ENCODE measurements around the gene RUBCNL. TPM values are rescaled to one million over a fixed set of nuclear protein-coding genes. Genes with fewer than 3 reads are reported as not detected.
A peak's percentile ranks its signal among the peaks of the same experiment; 100 is the strongest.
"Not testable (repeated sequence)": the region's sequence is repeated elsewhere in the genome, so short reads cannot be mapped to it uniquely, and the experiment has no call there.

The RUBCNL gene
- total RNA-seq, 2 donors from 2014 or later: 8.9 to 17.3 TPM

DNA sequence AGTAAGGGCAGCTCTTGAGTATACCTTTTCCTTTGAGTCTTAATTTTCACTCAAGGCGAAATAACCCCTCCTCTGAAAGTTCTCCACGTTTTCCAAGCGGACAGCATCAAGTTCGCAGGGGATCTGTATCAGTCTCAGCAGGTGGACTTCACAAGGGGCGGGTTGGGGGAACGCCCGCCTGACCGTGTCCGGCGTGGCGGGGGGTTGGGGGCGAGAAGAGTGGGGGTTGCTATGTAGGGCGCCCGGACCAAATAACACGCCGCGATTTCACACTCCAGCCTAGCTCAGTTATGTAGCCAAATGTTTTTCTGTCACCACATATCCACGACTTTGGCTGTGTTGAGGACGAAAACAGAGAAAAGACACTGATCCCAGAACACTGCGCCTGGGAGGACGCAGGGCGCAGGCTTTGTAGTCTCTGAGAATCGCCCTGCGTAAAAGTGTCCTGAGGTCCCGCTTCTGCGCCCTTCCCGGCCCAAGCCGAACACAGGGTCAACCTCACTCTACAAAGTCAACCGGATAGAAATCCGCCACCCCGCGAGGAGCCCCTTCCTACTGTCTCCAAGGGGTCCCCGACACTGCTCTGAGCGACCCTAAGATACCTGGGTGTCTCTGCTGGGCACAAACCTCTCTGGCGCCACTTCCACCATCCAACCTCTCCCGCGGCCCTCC is 524 bp downstream of the RUBCNL start:
- H3K4me3 Mint-ChIP-seq: peak overlapping the region; percentile 88
- peaks cover 1 to 3% of the 10 kb centered on the region in 2 donors for H3K36me3 Mint-ChIP-seq (ENCODE audit: insufficient read depth in 2 of 2)
- ATAC-seq (replicated peaks in 1 of 2): peak in 1 of 2 donors; percentile 2
- H3K27ac Mint-ChIP-seq: no peak overlapping the region
- peaks cover 32% of the 10 kb centered on the region for H3K4me1 Mint-ChIP-seq (ENCODE audit: low read depth)
- no peaks in the 10 kb centered on the region for H3K9me3 Mint-ChIP-seq
- DNase-seq: no peak
- peaks cover 34% of the 10 kb centered on the region for H3K27me3 Mint-ChIP-seq (ENCODE audit: low read depth)

DNA sequence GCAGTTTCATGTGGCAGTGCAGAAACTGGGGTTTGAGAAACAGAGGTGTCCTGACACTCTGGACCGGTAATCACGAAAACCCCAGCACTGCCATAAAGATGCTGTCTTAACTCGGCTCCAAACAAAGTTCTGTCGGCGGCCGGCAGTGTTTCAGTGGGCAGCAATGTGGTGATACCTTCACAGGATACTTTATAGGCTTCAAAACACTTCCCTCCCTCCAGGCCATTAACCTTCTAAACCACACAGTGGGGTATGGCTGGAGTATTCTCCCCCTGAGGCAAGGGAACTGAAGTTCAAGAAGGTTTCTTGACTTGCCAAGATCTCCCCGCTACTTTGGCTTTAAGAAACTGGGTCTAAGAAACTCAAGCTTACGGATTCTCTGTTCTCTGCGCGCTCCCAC is 1.1 kb downstream of the RUBCNL start:
- peaks cover 34% of the 10 kb centered on the region for H3K27me3 Mint-ChIP-seq (ENCODE audit: low read depth)
- peaks cover 1 to 3% of the 10 kb centered on the region in 2 donors for H3K36me3 Mint-ChIP-seq (ENCODE audit: insufficient read depth in 2 of 2)
- H3K27ac Mint-ChIP-seq: no peak overlapping the region
- peaks cover 32% of the 10 kb centered on the region for H3K4me1 Mint-ChIP-seq (ENCODE audit: low read depth)
- no peaks in the 10 kb centered on the region for H3K9me3 Mint-ChIP-seq
- peak overlapping the region; percentile 88 for H3K4me3 Mint-ChIP-seq
- DNase-seq: no peak
- no peak for ATAC-seq (replicated peaks in 1 of 2)

DNA sequence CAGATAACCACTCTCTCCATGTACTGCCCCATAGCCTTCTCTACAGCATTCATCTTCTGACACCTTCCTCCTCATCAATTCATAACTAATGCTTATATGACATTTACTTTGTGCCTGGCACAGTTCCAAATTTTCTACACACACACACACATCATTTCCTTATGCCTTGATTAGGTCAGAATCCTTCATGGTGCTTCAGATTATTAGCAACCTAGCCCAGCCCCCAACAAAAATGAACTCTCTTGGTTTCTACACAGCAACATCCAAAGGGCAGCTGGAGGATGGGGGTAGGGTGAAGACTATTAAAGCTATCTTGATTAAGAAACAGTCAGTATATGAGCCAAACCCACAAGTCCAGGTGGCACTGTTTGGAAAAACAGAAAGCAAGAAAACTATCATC is 3.7 kb downstream of the RUBCNL start:
- H3K9me3 Mint-ChIP-seq: no peaks in the 10 kb centered on the region
- H3K4me3 Mint-ChIP-seq: no peak overlapping the region
- no peak for ATAC-seq (replicated peaks in 1 of 2)

DNA sequence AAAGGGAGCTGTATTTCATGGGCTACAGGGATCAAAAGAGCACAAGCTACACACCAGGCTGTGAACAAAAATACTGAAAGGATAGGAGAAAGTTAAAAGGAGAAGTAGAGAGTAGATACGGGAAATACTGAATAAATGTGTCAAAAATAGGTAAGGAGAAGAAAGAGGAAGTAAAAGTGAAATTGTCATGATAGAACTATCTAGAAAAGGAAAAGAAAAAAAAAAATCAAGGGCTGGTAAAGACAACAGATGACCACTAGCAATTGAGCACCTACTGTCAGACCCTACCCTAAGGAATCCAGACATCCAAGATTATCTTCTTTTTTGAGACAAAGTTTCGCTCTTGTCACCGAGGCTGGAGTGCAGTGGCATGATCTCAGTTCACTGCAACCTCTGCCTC is 4.8 kb downstream of the RUBCNL start:
- Mint-ChIP-seq H3K4me3 (no peak overlapping the region), H3K27ac (no peak overlapping the region), H3K36me3 (ENCODE audit: insufficient read depth in 2 of 2) (peaks cover 0 to 3% of the 10 kb centered on the region in 2 donors), H3K27me3 (ENCODE audit: low read depth) (peaks cover 34% of the 10 kb centered on the region), H3K9me3 (no peaks in the 10 kb centered on the region), H3K4me1 (ENCODE audit: low read depth) (peaks cover 7% of the 10 kb centered on the region)
- no peak for DNase-seq
- no peak for ATAC-seq (replicated peaks in 1 of 2)

More for the DNA sequence above, 3.7 kb downstream of the RUBCNL start:
- Mint-ChIP-seq H3K27ac (no peak overlapping the region), H3K36me3 (ENCODE audit: insufficient read depth in 2 of 2) (peaks cover 1 to 3% of the 10 kb centered on the region in 2 donors), H3K4me1 (ENCODE audit: low read depth) (peaks cover 12% of the 10 kb centered on the region), H3K27me3 (ENCODE audit: low read depth) (peaks cover 34% of the 10 kb centered on the region)
- DNase-seq: no peak

DNA sequence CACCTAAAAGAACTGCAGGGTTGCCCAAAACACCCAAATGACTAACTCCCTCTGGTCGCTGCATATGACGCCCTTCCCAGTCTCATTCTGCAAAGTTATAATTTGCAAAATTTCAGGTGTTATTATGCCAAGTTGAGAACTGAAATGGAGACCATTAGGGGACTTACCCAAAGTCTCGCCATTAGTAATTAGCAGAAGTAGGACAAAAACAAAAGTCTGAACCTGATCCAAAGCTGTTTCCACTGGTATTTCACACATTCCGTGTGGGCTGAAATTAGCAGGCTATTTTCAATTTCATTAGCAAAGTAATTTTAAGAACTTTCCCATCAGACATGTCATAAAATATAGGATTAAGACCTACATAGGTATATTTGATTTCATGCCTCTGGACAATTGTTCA is 6.8 kb downstream of the RUBCNL start:
- no peaks in the 10 kb centered on the region for H3K9me3 Mint-ChIP-seq
- H3K36me3 Mint-ChIP-seq (ENCODE audit: insufficient read depth in 2 of 2): no peaks in the 10 kb centered on the region
- peaks cover 20% of the 10 kb centered on the region for H3K27me3 Mint-ChIP-seq (ENCODE audit: low read depth)
- no peak for ATAC-seq (replicated peaks in 1 of 2)
- H3K27ac Mint-ChIP-seq: no peak overlapping the region
- H3K4me3 Mint-ChIP-seq: no peak overlapping the region
- no peak for DNase-seq
- peaks cover 7% of the 10 kb centered on the region for H3K4me1 Mint-ChIP-seq (ENCODE audit: low read depth)

DNA sequence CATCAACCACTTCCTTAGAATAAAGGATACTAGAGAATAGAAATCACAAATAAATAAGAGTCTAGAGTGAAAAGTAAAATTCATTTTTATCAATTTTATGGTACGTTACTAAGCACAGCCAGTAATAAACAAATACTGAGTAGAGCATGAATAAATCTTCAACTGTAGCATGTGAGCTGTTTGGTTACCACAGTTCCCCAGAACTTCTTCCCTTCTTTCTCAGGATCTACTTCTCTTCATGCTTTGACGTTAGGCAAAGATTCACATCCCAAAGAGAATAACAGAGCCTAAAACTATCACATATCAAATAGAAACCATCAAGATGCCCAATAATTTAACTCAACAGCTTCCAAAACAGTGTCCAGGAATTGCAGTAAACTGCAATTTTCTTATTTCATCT is 7.4 kb downstream of the RUBCNL start:
- no peaks in the 10 kb centered on the region for H3K36me3 Mint-ChIP-seq (ENCODE audit: insufficient read depth in 2 of 2)
- DNase-seq: no peak
- H3K9me3 Mint-ChIP-seq: peaks cover 1% of the 10 kb centered on the region in 2 donors
- no peak overlapping the region for H3K4me3 Mint-ChIP-seq
- H3K27me3 Mint-ChIP-seq (ENCODE audit: low read depth): peaks cover 14% of the 10 kb centered on the region
- ATAC-seq (replicated peaks in 1 of 2): no peak
- H3K4me1 Mint-ChIP-seq (ENCODE audit: low read depth): peaks cover 12% of the 10 kb centered on the region
- H3K27ac Mint-ChIP-seq: no peak overlapping the region

DNA sequence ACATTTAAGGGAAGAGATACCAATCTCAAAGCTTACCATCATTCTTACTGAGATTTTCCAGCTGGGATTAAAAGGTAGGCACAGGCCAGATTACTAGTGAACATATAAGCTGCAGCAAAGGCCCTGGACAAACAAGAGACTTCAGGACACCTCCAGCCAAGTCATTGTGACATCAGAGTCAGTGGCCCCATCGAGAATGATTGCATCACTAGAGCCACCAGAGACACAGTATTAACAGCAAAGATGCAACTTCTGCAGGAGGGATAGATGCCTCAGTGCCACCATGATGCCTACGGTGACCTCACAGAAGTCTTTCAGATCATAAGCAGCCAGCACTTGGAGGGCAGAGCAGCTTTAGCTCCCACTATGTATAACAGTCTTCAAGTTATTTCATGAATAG is 8.6 kb downstream of the RUBCNL start:
- Mint-ChIP-seq H3K36me3 (ENCODE audit: insufficient read depth in 2 of 2) (no peaks in the 10 kb centered on the region), H3K4me1 (ENCODE audit: low read depth) (peaks cover 15% of the 10 kb centered on the region), H3K27me3 (ENCODE audit: low read depth) (peaks cover 6% of the 10 kb centered on the region), H3K9me3 (peaks cover 3% of the 10 kb centered on the region in 2 donors), H3K4me3 (no peak overlapping the region), H3K27ac (peak overlapping the region; percentile 33)
- DNase-seq: no peak
- ATAC-seq (replicated peaks in 1 of 2): no peak

DNA sequence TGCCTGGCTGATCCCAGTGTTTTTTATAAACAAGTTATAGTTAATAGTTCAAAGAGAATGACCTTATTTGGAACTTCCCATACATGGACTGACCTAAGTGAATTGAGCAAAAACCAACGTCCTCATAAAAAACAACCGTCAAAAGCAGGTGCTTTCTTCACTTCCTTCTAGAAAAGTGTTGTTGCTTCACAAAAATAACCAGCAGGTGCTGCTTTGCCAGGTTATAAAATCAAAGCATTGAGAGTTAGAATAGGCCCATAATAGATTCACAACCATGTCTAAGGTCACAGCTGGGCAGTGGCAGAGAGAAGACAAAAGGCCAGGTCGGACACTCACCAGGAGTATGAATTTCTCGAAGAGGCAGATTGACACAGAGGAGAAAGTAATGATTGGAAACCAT is 9.5 kb downstream of the RUBCNL start:
- H3K4me1 Mint-ChIP-seq (ENCODE audit: low read depth): peaks cover 15% of the 10 kb centered on the region
- H3K27me3 Mint-ChIP-seq (ENCODE audit: low read depth): no peaks in the 10 kb centered on the region
- H3K27ac Mint-ChIP-seq: no peak overlapping the region
- DNase-seq (no peak), ATAC-seq (replicated peaks in 1 of 2) (no peak)
- H3K36me3 Mint-ChIP-seq (ENCODE audit: insufficient read depth in 2 of 2): no peaks in the 10 kb centered on the region
- no peak overlapping the region for H3K4me3 Mint-ChIP-seq
- H3K9me3 Mint-ChIP-seq: peaks cover 3% of the 10 kb centered on the region in 2 donors

DNA sequence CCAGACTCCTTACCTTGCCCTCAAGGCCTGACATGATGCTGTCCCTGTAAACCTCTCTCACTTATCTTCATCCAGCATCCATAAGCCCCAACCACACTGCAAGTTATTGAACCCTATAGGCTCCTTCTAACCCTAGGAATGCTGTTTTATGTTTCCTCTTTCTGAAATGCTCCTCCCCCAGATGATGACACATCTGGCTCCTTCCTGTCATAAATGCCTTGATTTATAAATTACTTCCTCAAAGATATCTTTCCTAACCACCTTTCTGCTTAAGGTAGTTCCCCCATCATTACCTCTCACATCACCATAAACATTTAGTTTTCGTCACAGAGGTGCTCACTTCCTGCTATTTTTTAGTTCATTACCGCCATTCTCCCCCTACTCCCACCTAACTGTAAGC is 12.3 kb downstream of the RUBCNL start:
- Mint-ChIP-seq H3K4me1 (ENCODE audit: low read depth) (peaks cover 21% of the 10 kb centered on the region), H3K27ac (no peak overlapping the region), H3K27me3 (ENCODE audit: low read depth) (no peaks in the 10 kb centered on the region)

DNA sequence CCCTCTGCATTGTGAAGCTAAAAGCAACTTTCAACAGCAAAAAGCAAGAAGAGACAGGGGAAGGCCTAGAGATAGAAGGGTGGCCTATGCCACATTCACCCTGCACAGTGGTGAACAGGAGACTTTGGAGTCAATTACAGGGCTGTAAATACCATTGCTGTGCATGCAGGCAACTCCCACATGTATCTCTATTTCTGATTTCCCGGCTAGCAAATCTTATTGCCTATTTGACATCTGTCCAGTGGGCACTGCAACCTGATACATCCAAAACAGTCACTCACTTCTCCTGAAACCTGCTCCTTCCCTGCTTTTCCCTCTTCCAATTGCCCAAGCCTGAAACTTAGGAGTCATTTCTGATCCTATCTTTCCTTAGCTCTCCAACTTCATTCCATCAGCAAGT is 13.4 kb downstream of the RUBCNL start:
- DNase-seq: no peak
- H3K27me3 Mint-ChIP-seq (ENCODE audit: low read depth): no peaks in the 10 kb centered on the region
- ATAC-seq (replicated peaks in 1 of 2): no peak
- H3K27ac Mint-ChIP-seq: no peak overlapping the region
- peaks cover 3% of the 10 kb centered on the region in 2 donors for H3K9me3 Mint-ChIP-seq
- H3K4me3 Mint-ChIP-seq: no peak overlapping the region
- no peaks in the 10 kb centered on the region for H3K36me3 Mint-ChIP-seq (ENCODE audit: insufficient read depth in 2 of 2)
- H3K4me1 Mint-ChIP-seq (ENCODE audit: low read depth): peaks cover 32% of the 10 kb centered on the region

More for the DNA sequence above, 12.3 kb downstream of the RUBCNL start:
- Mint-ChIP-seq H3K9me3 (peaks cover 3% of the 10 kb centered on the region in 2 donors), H3K36me3 (ENCODE audit: insufficient read depth in 2 of 2) (no peaks in the 10 kb centered on the region), H3K4me3 (no peak overlapping the region)
- ATAC-seq (replicated peaks in 1 of 2): no peak
- DNase-seq: no peak

DNA sequence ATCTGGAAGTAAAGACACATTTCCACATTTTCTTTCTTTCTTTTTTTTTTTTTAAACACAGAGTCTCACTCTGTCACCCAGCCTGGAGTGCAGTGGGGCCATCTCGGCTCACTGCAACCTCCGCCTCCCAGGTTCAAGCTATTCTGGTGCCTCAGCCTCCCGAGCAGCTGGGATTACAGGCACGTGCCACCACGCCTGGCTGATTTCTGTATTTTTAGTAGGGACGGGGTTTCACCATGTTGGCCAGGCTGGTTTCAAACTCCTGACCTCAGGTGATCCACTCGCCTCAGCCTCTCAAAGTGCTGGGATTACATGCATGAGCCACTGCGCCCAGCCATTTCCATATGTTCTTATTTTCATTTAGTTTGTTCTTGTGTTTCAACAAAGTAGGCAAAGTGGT is 14.1 kb downstream of the RUBCNL start:
- H3K4me3 Mint-ChIP-seq; H3K9me3 Mint-ChIP-seq; H3K27me3 Mint-ChIP-seq (ENCODE audit: low read depth); H3K27ac Mint-ChIP-seq; H3K36me3 Mint-ChIP-seq (ENCODE audit: insufficient read depth in 2 of 2); ATAC-seq (replicated peaks in 1 of 2); DNase-seq: not testable (repeated sequence)
- peaks cover 37% of the 10 kb centered on the region for H3K4me1 Mint-ChIP-seq (ENCODE audit: low read depth)

DNA sequence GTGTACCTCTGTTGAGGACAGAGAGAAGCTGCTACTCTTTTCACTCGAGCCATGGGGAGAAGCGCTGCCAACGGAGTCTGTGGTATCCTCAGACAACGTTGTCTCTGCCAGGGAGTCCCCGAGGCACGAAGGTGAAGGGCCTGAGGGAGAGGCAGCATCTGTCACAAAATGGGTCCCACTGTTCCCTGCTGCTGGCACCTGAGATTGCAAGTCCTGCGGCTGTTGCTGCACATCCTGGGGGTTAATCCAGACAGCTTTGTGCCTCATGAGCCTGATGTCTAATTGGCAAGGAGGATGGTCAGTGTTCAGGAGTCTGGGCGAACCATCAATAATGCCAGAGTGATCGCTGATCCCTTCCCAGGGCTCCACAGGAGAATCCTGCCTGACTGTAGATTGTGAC is 15.0 kb downstream of the RUBCNL start:
- DNase-seq: no peak
- Mint-ChIP-seq H3K27ac (no peak overlapping the region), H3K36me3 (ENCODE audit: insufficient read depth in 2 of 2) (no peaks in the 10 kb centered on the region), H3K27me3 (ENCODE audit: low read depth) (no peaks in the 10 kb centered on the region), H3K4me1 (ENCODE audit: low read depth) (peaks cover 34% of the 10 kb centered on the region), H3K9me3 (peaks cover 3% of the 10 kb centered on the region in 2 donors), H3K4me3 (no peak overlapping the region)
- no peak for ATAC-seq (replicated peaks in 1 of 2)

DNA sequence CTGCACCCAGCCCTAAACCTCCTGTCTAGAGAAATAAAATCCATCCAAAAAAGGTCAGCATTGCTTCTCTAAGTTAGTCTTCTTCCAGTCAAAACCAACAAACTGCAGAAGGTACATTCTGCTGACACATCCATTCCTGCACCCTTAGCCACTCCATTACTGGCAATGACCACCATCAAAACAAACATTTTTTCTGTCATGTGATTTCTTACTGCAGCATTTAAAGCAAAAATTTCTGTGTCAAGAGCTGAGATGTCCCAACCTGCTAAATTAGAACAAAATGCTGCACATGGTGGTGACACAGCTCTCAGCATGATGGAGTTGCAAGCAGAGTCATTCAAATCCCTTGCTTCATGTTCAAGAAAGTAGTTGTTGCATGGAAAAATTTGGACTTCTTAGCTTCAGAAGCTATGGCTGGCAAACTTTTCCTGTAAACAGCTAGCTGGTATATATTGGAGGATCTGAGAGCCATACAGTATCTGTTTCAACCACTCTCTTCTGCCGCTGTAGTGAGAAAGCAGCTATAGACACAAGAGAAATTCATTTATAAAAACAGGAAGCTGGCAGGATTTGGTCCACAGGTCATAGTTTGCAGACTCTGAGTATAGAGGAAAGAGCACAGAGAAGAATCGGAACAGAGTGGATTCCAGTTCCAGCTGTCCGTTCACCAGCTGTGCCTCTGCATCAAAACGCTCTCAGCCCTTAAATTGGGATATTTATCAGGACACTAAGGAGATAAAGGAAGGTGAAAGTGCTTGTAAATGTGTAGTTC is 17.4 kb downstream of the RUBCNL start:
- DNase-seq (no peak), ATAC-seq (replicated peaks in 1 of 2) (peak; percentile 50 to 71)
- Mint-ChIP-seq H3K4me1 (ENCODE audit: low read depth) (peaks cover 29% of the 10 kb centered on the region), H3K27ac (no peak overlapping the region), H3K4me3 (peak overlapping the region in 1 of 2 donors; percentile 32), H3K27me3 (ENCODE audit: low read depth) (no peaks in the 10 kb centered on the region), H3K36me3 (ENCODE audit: insufficient read depth in 2 of 2) (no peaks in the 10 kb centered on the region), H3K9me3 (peaks cover 2 to 3% of the 10 kb centered on the region in 2 donors)

Measured in activated T-cell treated with anti-CD3 and anti-CD28 coated beads, Interleukin-2, amount 50 U/mL, for 72 hours (primary cell).